Measurements from ENCODE around the gene MMP14.
"Not testable (repeated sequence)": the region's sequence is repeated elsewhere in the genome, so short reads cannot be mapped to it uniquely, and the experiment has no call there.

Gene MMP14

GRCh38 chr14:22842211-22843122 lies 6.1 kb downstream of the MMP14 start:
- DNase-seq = no peak

GRCh38 chr14:22843123-22843925 lies 6.9 kb downstream of the MMP14 start:
- DNase-seq = no peak

- no peak for DNase-seq
Measured at GRCh38 chr14:22844221-22845102, 8.1 kb downstream of the MMP14 start.

GRCh38 chr14:22845103-22845394 lies 8.7 kb downstream of the MMP14 start:
- no peak for DNase-seq

- DNase-seq = no peak
Measured at GRCh38 chr14:22845821-22846625, 9.6 kb downstream of the MMP14 start.

- DNase-seq = no peak
Measured at GRCh38 chr14:22846811-22847307, 10.5 kb downstream of the MMP14 start.

GRCh38 chr14:22847661-22848341 lies 11.4 kb downstream of the MMP14 start:
- DNase-seq = no peak

GRCh38 chr14:22848351-22849164 lies 12.2 kb downstream of the MMP14 start:
- no peak for DNase-seq

- DNase-seq = no peak
Measured at GRCh38 chr14:22849212-22849819, 12.9 kb downstream of the MMP14 start.

GRCh38 chr14:22850944-22851764 lies 14.8 kb downstream of the MMP14 start:
- peak; percentile 54 for DNase-seq

GRCh38 chr14:22852178-22852577 lies 15.8 kb downstream of the MMP14 start:
- not testable (repeated sequence) for DNase-seq

GRCh38 chr14:22852599-22852939 lies 16.2 kb downstream of the MMP14 start:
- DNase-seq = no peak

- DNase-seq = peak; percentile 91
Measured at GRCh38 chr14:22852940-22853767, 16.8 kb downstream of the MMP14 start.

- not testable (repeated sequence) for DNase-seq
Measured at GRCh38 chr14:22854296-22854695, 17.9 kb downstream of the MMP14 start.

- DNase-seq = no peak
Measured at GRCh38 chr14:22854963-22855724, 18.8 kb downstream of the MMP14 start.

- DNase-seq = no peak
Measured at GRCh38 chr14:22856428-22856827, 20.0 kb downstream of the MMP14 start.

GRCh38 chr14:22860377-22860776 lies 24.0 kb downstream of the MMP14 start:
- not testable (repeated sequence) for DNase-seq

Measured in stimulated activated CD4-positive, alpha-beta T cell treated with anti-CD3 and anti-CD28 coated beads, Interleukin-1b, Interleukin-23, amount 100 ng/mL, for 48 hours (primary cell).